SH-SY5Y (cell line): ENCODE results near the gene TBCD.

ENCODE experiments used
- GATA2 ChIP-seq: IDR thresholded peaks from 2 replicates; pipeline ENCODE4 v1.6.1; 2011; ENCODE audit warnings: mild to moderate bottlenecking, low read depth, low read length
- GATA3 ChIP-seq: IDR thresholded peaks from 2 replicates; pipeline ENCODE4 v1.6.1; 2011; ENCODE audit warnings: low read depth, mild to moderate bottlenecking, low read length, moderate library complexity

The TBCD gene

DNA sequence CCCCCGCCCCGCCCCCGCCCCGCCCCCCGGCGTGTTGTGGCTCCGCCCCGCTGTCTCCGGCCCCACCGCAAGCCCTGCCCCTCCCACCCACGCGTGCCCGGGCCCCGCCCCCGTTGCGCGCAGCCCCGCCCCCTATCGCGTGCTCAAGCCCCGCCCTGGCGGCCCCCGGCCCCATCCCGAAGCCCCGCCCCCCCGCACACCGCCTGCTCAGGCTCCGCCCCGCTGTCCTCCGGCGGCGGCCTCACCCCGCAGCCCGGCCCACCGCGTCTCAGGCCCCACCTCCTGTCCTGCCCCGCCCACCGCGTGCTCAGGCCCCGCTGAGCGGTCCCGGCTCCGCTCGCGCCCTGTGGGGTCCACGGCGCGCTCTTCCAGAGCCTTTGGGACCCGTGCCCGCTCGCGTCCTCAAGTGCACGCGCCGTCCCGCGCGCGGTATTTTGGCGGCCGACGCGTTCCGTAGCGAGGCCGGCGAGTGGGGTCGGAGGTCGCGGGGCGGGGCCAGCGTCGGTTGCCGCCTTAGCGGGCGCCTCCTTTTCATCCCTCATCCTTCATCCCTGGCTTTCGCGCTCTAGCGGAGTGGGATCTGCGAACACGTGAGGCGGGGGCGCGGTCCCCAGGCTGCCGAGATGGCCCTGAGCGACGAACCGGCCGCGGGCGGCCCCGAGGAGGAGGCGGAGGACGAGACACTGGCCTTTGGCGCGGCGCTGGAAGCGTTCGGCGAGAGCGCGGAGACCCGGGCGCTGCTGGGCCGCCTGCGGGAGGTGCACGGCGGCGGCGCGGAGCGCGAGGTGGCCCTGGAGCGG lies at the start of gene TBCD:
Gene TBCD, plus strand, starts transcription at position 495 of the 800 bp plus-strand sequence. Its CDS starts 129 bp downstream, at position 624.
- TF ChIP-seq GATA3 (no peak), GATA2 (peak; percentile 16; the same call in 1 of the 2 replicates)

- TF ChIP-seq GATA3: no peak
- TF ChIP-seq GATA2: no peak
These were observed 49.5 kb upstream of the TBCD start for GRCh38 chr17:82702231-82702927.

GRCh38 chr17:82703036-82703745 lies 48.7 kb upstream of the TBCD start:
- TF ChIP-seq GATA2 (no peak), GATA3 (no peak)

- TF ChIP-seq GATA2 (no peak), GATA3 (no peak)
These were observed 47.7 kb upstream of the TBCD start for GRCh38 chr17:82703935-82704865.

- no peak for TF ChIP-seq GATA3
- no peak for TF ChIP-seq GATA2
These were observed 47.0 kb upstream of the TBCD start for GRCh38 chr17:82704886-82705285.

- no peak for TF ChIP-seq GATA3
- no peak for TF ChIP-seq GATA2
These were observed 46.1 kb upstream of the TBCD start for GRCh38 chr17:82705756-82706155.

- TF ChIP-seq GATA2 (no peak), GATA3 (no peak)
These were observed 42.7 kb upstream of the TBCD start for GRCh38 chr17:82709024-82709675.

DNA sequence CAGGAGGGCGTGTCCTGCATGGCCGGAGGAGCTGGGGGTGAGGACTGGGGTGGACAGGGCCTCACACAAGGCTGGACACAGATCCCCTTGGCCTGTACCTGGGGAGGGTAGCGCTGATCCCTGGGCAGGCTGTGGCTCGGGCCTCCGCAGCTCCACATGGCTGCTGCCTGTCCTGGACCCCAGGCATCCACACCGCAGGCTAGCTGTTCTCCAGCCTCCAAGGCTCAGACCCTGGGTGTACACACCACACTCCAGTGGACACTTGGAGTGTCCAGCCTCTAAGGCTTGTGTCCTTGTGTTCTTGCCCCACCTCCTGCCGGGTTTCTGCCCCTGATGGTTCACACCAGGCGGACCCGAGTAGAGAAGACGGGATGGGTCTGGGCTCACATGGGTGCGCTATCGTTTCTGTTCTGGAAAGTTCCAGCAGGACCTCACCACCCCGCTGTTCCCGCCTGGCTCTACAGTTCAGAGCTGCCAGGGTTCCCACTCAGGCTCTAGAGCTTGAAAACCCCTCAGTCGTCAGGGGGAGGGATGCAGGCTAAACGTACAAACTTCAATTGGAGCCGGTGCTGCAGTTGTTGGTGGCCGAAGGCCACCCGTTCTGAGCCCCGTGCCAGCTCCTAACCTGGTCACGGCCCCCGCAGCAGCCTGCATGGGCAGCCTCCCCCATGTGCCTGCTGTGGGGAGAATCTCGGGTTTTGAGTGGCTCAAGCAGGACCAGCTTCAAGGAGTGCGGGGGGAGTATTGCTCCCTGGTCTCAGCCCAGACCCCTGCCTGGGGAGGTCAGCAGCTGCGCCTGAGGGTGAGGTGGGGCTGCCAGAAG lies 42.0 kb upstream of the TBCD start:
- no peak for TF ChIP-seq GATA3
- TF ChIP-seq GATA2: no peak

DNA sequence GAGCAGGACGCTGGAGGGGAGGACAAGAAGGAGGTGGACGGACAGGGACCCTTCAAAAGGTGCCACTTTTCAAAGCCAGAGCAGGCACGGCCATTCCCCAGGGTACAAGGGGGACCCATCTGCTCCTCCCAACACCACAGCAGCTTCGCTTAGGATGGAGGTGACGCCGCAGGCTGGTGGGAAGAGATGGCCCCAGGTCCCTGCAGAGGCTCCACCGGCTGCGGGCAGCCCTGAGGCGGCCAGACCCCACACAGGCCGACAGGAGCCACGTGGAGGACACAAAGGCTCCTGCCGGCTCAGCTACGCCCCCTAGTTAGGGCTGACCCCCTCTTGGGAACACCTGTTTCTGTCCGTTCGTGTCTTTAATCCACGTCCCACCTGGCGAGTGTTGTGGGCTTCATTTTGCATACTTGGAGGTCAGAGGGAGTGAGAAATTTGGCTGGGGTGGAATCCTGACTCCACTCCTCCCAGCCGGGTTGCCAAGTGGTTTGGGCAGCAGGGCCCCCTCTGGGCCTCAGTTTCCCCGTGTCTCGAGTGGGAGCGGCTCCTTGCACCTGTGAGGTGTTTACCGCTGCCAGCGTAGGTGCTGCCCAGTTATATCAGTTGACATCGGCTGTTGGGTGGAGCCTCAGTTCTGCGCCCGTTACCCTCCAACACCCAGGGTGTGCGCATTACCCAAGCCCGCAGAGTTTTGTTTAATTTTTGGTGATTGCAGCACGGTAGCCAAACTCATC lies 41.2 kb upstream of the TBCD start:
- TF ChIP-seq GATA2: no peak
- no peak for TF ChIP-seq GATA3

- TF ChIP-seq GATA2 (no peak), GATA3 (no peak)
These were observed 38.7 kb upstream of the TBCD start for GRCh38 chr17:82713071-82713723.
